ENCODE results near the gene ING3.

DNA sequence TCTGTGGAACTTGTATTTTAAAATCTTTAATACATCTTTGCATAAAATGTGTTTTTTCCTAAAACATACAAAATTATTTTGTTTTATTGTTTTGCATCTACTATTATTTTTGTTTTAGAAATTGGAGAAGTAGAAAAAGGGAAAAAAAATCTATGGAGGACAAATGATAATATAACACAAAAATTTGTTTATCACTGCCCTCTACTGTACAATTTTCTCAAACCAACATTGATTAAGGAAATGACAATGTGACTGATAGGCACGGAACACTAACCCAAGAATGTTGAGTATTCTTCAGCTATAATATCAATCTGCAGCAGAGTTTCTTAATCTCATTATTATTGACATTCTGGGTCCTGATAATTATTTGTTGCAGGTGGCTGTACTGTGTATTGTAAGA lies 9.5 kb upstream of the ING3 start:
- TF ChIP-seq ZNF274 (IDR thresholded peaks at IDR 0.05; ENCODE audit: low read depth, low read length) (no peak), YY1 (IDR thresholded peaks at IDR 0.05; ENCODE audit: insufficient read depth, insufficient read length) (no peak), SUZ12 (IDR thresholded peaks at IDR 0.05; ENCODE audit: extremely low read depth, insufficient read depth, insufficient read length) (no peak)
